A549 treated with AZD2906 at 1 μM for 4 hours (cell line): ENCODE data around the gene SLC4A7. TPM values are rescaled to one million over a fixed set of nuclear protein-coding genes. Genes with fewer than 3 reads are reported as not detected.

ENCODE experiments used
- total RNA-seq: library from RNA; stranded (reverse); fragments of 200-300 nt; extraction: Qiagen RNA extraction; gene quantifications from 5 replicates; pipeline ENCODE4 v1.2.3, GENCODE V29; 2022

SLC4A7 gene
- total RNA-seq: 8.6 to 15.6 TPM (median 13.9 TPM) in 5 replicates

GRCh38 chr3:27484015-27484844 is at the start of gene SLC4A7:
TSS of gene SLC4A7 (minus strand) at chr3:27484384. CDS start at chr3:27484126, 258 bp downstream.

GRCh38 chr3:27368831-27369607 is 115.2 kb downstream of the SLC4A7 start, which contains the start of gene NEK10:
TSS of gene NEK10 (minus strand) at chr3:27369383. CDS start at chr3:27352882, 16,501 bp downstream.

Other genes starting within 250 kb of the SLC4A7 start
- 0.66 to 0.84 TPM (median 0.68 TPM) in 5 replicates for gene NEK10, start 115.0 kb downstream of the SLC4A7 start, total RNA-seq
- gene EOMES, start 237.9 kb upstream of the SLC4A7 start, total RNA-seq: 0.41 to 0.79 TPM (median 0.55 TPM) in 5 replicates